Aorta (tissue), 5 donors: Measurements from ENCODE around the gene SAA4. TPM values are rescaled to one million over a fixed set of nuclear protein-coding genes. Genes with fewer than 3 reads are reported as not detected.
"Not testable (repeated sequence)": the region's sequence is repeated elsewhere in the genome, so short reads cannot be mapped to it uniquely, and the experiment has no call there.

Experiments used
- ATAC-seq: fragments of 200-7000 bp; cut with Tn5 transposase; one replicate; pipeline ENCODE4 v1.9.1; 2022; ENCODE audit warnings: moderate library complexity; ENCODE audit not compliant: low FRiP score
- DNase-seq, 2 donors: peaks; one replicate each; pipeline ENCODE4 v3.0.0-alpha.2; 2020
- H3K27ac ChIP-seq, 2 donors: one replicate each; pipeline ENCODE4 v1.5.1; 2013; ENCODE audit warnings: low read length in 2 of 2, mild to moderate bottlenecking in 2 of 2, moderate library complexity in 2 of 2, control low read depth in 1 of 2, inconsistent platforms in 1 of 2, low read depth in 1 of 2
- H3K27me3 ChIP-seq, 2 donors: one replicate each; pipeline ENCODE4 v1.6.1; 2013; ENCODE audit warnings: control low read depth in 1 of 2, low read length in 1 of 2, mild to moderate bottlenecking in 1 of 2, moderate library complexity in 1 of 2; ENCODE audit not compliant: insufficient read depth in 2 of 2, control insufficient read depth in 1 of 2
- H3K36me3 ChIP-seq, 2 donors: one replicate each; pipeline ENCODE4 v1.6.1; 2013; ENCODE audit warnings: control low read depth in 1 of 2, low read length in 1 of 2, mild to moderate bottlenecking in 1 of 2; ENCODE audit not compliant: insufficient read depth in 2 of 2, control insufficient read depth in 1 of 2
- H3K4me1 ChIP-seq, 2 donors: one replicate each; pipeline ENCODE4 v1.6.1; 2013; ENCODE audit warnings: low read length in 2 of 2, control low read depth in 1 of 2, mild to moderate bottlenecking in 1 of 2, moderate library complexity in 1 of 2; ENCODE audit not compliant: insufficient read depth in 2 of 2, control insufficient read depth in 1 of 2
- H3K4me3 ChIP-seq, 2 donors: one replicate each; pipeline ENCODE4 v1.5.1; 2013; ENCODE audit warnings: low read length in 2 of 2, control low read depth in 1 of 2, mild to moderate bottlenecking in 1 of 2
- H3K9me3 ChIP-seq: one replicate; pipeline ENCODE4 v1.6.1; 2013; ENCODE audit warnings: mild to moderate bottlenecking, low read length; ENCODE audit not compliant: control insufficient read depth
- WGBS, 2 donors: extraction: QIAGEN DNeasy Blood & Tissue Kit; methylation state at CpG; one replicate each; pipeline ENCODE4 v1.1.7; 2013; 5-methylcytosine and 5-hydroxymethylcytosine counted together
- intact Hi-C, 2 donors: fragments of 100-400 bp; cut with DNase I; formaldehyde crosslinking; loops; one replicate each; pipeline versions ENCODE4 v1.14.2 to v1.15.0; 2022
- polyA plus RNA-seq, 2 donors: library from polyadenylated mRNA; stranded (reverse); fragments of 200-250 nt; gene quantifications; one replicate each; pipeline ENCODE4 v1.2.3, GENCODE V29; 2013
- total RNA-seq, 2 donors: library from RNA; stranded (reverse); fragmentation: NEBNext Ultra II Directional; extraction: Animal tissue kit (Norgen Biotek cat#: 25700); gene quantifications; one replicate each; pipeline ENCODE4 v1.2.1, GENCODE V29; 2021
- donor health status: healthy with polysubstance abuse.
- donor health status: Bipolar disorder and iron deficiency.
- donor health status: DM: no; HTN: no; CAD: no.
- donor health status: DM: no; HTN: no; CAD: no.
- donor health status: DM: yes; HTN: yes; CAD: no.

SAA4 gene
- total and polyA plus RNA-seq, 4 donors, result 0.84 to 2.1 TPM; not detected in 2

DNA sequence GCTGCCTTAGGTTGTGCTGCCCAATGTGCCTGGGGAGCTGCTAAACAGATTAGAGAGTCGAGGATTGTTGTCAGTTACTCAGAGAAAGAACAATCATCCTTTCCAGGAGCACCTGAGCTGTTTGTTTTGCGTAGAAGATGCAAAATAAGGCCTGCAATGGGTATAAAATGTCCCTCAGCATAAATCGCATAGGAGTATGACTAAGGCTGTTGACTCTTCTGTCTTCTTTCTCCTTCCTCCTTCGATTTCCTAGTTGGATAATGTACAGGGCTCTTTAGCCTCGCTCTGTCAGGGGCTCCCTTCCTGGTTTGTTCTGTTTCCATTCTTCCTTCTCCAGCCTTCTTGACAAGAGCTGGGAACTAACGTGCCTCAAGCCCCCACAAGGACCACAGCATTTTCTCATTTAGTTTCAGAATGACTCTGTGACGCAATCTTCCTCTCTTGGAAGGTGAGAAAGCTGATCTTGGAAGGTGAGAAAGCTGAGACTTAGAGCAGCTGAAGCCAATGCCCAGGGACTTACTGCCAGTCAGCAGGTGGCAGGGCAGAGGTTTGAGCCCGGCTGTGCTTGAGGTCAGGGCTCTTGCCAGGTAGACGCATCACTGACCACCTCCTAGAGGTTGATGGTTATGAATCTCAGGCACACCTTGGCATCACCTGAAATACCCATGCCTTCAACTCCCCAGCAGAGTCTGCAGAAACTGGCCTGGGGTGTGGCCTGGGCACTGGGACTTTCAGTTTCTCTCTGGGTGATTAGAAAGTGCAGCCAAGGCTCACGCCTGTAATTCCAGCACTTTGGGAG is 30.9 kb upstream of the SAA4 start:
- H3K9me3 ChIP-seq, H3K36me3 ChIP-seq: not testable (repeated sequence)
- 79 to 83% methylated on average over 6 of the region's 10 CpGs for WGBS, 2 donors

GRCh38 chr11:18265949-18266348 is 29.3 kb upstream of the SAA4 start, which contains the start of gene SAA1:
Gene SAA1, plus strand, starts transcription at chr11:18266264. Its CDS starts 624 bp downstream, at chr11:18266888.
- H3K36me3 ChIP-seq, result no peaks in the 10 kb centered on the region
- intact Hi-C loops, result no loop called here
- H3K9me3 ChIP-seq, result no peaks in the 10 kb centered on the region
- DNase-seq, result no peak
- no peaks in the 10 kb centered on the region for H3K27me3 ChIP-seq
- WGBS, 2 donors, result 55 to 58% methylated on average over 8 of the region's 8 CpGs
- no peak within 1 kb of the TSS for H3K4me3 ChIP-seq
- no peak within 1 kb of the TSS for H3K27ac ChIP-seq
- H3K4me1 ChIP-seq, result no peaks in the 10 kb centered on the region
- no peak for ATAC-seq

More for the DNA sequence above, 30.9 kb upstream of the SAA4 start:
- H3K4me3 ChIP-seq, DNase-seq, H3K27ac ChIP-seq, H3K4me1 ChIP-seq, ATAC-seq, H3K27me3 ChIP-seq, intact Hi-C loops: not testable (repeated sequence)

DNA sequence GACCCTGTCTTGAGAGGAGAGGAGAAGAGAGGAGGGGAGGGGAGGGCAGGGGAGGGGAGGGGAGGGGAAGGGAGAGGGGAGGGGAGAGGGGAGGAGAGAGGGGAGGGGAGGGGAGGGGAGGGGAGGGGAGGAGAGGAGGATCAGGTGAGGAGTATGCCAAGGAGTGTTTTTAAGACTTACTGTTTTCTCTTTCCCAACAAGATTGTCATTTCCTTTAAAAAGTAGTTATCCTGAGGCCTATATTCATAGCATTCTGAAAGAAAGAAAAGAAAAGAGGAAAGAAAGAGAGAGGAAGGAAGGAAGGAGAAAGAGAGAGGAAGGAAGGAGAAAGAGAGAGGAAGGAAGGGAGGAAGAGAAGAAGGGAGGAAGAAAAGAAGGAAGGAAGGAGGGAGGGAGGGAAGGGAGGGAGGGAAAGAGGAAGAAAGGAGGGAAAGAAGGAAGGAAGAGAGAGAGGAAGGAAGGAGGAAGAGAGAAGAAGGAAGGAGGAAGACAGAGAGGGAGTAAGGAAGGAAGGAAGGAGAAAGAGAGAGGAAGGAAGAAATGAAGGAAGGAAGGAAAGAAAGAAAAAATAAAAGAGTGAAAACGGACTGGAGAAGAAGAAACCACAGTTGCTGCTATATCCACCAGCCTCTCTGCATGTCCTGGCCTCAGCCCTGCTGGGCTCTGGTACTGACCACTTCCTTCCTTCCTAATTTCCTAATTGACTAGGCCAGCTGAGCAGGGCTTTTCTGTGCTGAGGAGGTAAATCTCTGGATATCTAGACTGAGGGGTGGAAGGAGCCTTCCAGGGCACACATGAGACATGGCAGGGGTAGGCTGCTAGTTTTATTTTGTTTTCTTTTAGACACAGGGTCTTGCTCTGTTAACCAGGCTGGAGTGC is 28.3 kb upstream of the SAA4 start:
- ATAC-seq (no peak), DNase-seq (no peak)
- Histone ChIP-seq H3K27ac (no peak overlapping the region), H3K9me3 (no peaks in the 10 kb centered on the region), H3K4me1 (no peaks in the 10 kb centered on the region), H3K4me3 (no peak overlapping the region), H3K36me3 (no peaks in the 10 kb centered on the region), H3K27me3 (no peaks in the 10 kb centered on the region)
- 76 to 81% methylated on average over 1 of the region's 1 CpG for WGBS, 2 donors
- intact Hi-C loops, result no loop called here

GRCh38 chr11:18264035-18264434 is 27.4 kb upstream of the SAA4 start:
- Histone ChIP-seq H3K4me1 (no peaks in the 10 kb centered on the region), H3K4me3 (no peak overlapping the region), H3K36me3 (no peaks in the 10 kb centered on the region), H3K9me3 (no peaks in the 10 kb centered on the region), H3K27ac (no peak overlapping the region), H3K27me3 (no peaks in the 10 kb centered on the region)
- no peak for DNase-seq
- 80 to 81% methylated on average over 4 of the region's 4 CpGs for WGBS, 2 donors
- no peak for ATAC-seq
- intact Hi-C loops, result no loop called here

- H3K36me3 ChIP-seq, H3K4me3 ChIP-seq, H3K27ac ChIP-seq, DNase-seq, H3K9me3 ChIP-seq, intact Hi-C loops, ATAC-seq, H3K27me3 ChIP-seq, H3K4me1 ChIP-seq: not testable (repeated sequence)
- 56 to 67% methylated on average over 8 of the region's 8 CpGs for WGBS, 2 donors
These were observed 26.2 kb upstream of the SAA4 start for GRCh38 chr11:18262681-18263350.

- H3K4me1 ChIP-seq, result no peaks in the 10 kb centered on the region
- H3K36me3 ChIP-seq, result no peaks in the 10 kb centered on the region
- no peaks in the 10 kb centered on the region for H3K9me3 ChIP-seq
- intact Hi-C loops, result no loop called here
- H3K4me3 ChIP-seq, result no peak overlapping the region
- no peak for DNase-seq
- ATAC-seq, result no peak
- 97% methylated on average over 14 of the region's 14 CpGs for WGBS, 2 donors
- H3K27me3 ChIP-seq, result no peaks in the 10 kb centered on the region
- no peak overlapping the region for H3K27ac ChIP-seq
These were observed 25.1 kb upstream of the SAA4 start for GRCh38 chr11:18261721-18262120.

DNA sequence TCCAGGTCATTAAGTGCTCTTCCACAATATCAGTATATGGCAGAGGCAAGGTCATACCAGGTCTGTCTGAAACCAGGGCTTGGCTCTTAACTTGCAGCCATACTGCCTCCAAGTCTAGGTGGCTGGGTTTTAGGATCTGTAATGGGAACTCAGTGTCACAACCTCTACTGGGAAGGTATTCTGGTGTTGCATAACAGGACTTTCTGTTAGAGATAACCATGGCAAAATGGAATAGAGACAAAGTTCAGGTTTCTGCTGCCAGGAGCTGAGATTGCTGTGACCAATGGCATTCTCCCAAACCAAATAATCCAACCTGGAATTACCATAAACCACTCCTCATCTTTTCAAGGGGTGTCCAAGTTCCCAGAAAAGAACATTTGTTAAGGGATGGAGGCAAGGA is 22.7 kb upstream of the SAA4 start:
- intact Hi-C loops, result no loop called here
- Histone ChIP-seq H3K4me1 (no peaks in the 10 kb centered on the region), H3K27ac (no peak overlapping the region), H3K27me3 (no peaks in the 10 kb centered on the region), H3K4me3 (no peak overlapping the region), H3K36me3 (no peaks in the 10 kb centered on the region), H3K9me3 (no peaks in the 10 kb centered on the region)
- DNase-seq (no peak), ATAC-seq (no peak)

DNA sequence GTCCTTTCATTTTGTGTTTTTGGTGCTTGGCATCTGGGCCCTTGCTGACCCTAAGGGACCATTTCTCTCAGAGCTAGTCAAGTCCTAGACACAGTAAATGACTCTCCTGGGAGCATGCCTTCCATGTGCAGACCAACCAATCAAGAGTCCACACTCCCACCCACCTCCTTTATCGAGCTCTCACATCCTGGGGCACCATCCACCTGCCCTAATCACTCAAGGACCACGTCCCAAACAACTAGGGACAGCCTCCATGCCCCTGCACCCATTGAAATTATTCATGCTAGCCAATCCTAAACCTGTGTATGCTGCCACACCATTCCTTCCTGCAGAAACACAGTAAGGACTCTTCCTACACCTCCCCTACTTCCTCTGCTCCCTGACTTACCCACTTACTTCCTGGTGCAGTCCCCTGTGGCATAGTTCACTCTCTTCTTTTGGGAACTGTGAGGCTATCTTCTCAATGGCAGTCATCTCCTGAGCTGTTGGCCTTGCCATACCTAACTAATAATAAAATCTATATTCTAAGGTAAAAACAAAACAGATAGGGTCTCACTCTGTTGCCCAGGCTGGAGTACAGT is 18.3 kb upstream of the SAA4 start:
- H3K27me3 ChIP-seq, result no peaks in the 10 kb centered on the region
- H3K27ac ChIP-seq, result no peak overlapping the region
- H3K4me3 ChIP-seq, result no peak overlapping the region
- H3K4me1 ChIP-seq, result no peaks in the 10 kb centered on the region
- intact Hi-C loops, result no loop called here
- WGBS, 2 donors, result 17 to 32% methylated on average over 2 of the region's 2 CpGs
- no peaks in the 10 kb centered on the region for H3K36me3 ChIP-seq
- ATAC-seq (no peak), DNase-seq (no peak)
- no peaks in the 10 kb centered on the region for H3K9me3 ChIP-seq
